Glutamatergic neuron (in vitro differentiated cells): ENCODE data around the gene OTUD1. TPM values are rescaled to one million over a fixed set of nuclear protein-coding genes. Genes with fewer than 3 reads are reported as not detected.

Source experiments
- DNase-seq: peaks from one replicate; pipeline ENCODE4 v3.0.0; 2022
- H3K27ac Mint-ChIP-seq: one replicate; pipeline ENCODE4 v1.8.0; 2020; ENCODE audit warnings: mild to moderate bottlenecking, mixed read lengths, inconsistent platforms; ENCODE audit not compliant: unreplicated experiment
- H3K27me3 Mint-ChIP-seq: one replicate; pipeline ENCODE4 v1.8.0; 2020; ENCODE audit warnings: mild to moderate bottlenecking, moderate library complexity, mixed read lengths, inconsistent platforms; ENCODE audit not compliant: unreplicated experiment
- H3K36me3 Mint-ChIP-seq: one replicate; pipeline ENCODE4 v1.8.0; 2020; ENCODE audit warnings: mild to moderate bottlenecking, mixed read lengths, inconsistent platforms; ENCODE audit not compliant: unreplicated experiment
- H3K4me1 Mint-ChIP-seq: one replicate; pipeline ENCODE4 v1.8.0; 2020; ENCODE audit warnings: mild to moderate bottlenecking, low read depth, mixed read lengths, inconsistent platforms; ENCODE audit not compliant: unreplicated experiment
- H3K4me3 Mint-ChIP-seq: one replicate; pipeline ENCODE4 v1.8.0; 2020; ENCODE audit warnings: mild to moderate bottlenecking, mixed read lengths, inconsistent platforms; ENCODE audit not compliant: unreplicated experiment
- H3K9me3 Mint-ChIP-seq: one replicate; pipeline ENCODE4 v1.8.0; 2020; ENCODE audit warnings: mild to moderate bottlenecking, moderate library complexity, mixed read lengths, inconsistent platforms; ENCODE audit not compliant: unreplicated experiment
- CTCF ChIP-seq: fragments of 200-600 bp; sonication (generic); IDR thresholded peaks from one replicate; pipeline ENCODE4 v1.5.0; 2021; ENCODE audit not compliant: partially characterized antibody, unreplicated experiment
- total RNA-seq: library from RNA; stranded (reverse); fragmentation: NEBNext Ultra II Directional; extraction: Animal tissue kit (Norgen Biotek cat#: 25700); gene quantifications from one replicate; pipeline ENCODE4 v1.2.1, GENCODE V29; 2021; ENCODE audit not compliant: unreplicated experiment

OTUD1 gene
- total RNA-seq, 1 donor from 2014 or later: 1.8 TPM

- Mint-ChIP-seq H3K27ac (no peak overlapping the region), H3K9me3 (no peaks in the 10 kb centered on the region), H3K36me3 (no peaks in the 10 kb centered on the region), H3K27me3 (no peaks in the 10 kb centered on the region), H3K4me1 (peaks cover 3% of the 10 kb centered on the region), H3K4me3 (no peak overlapping the region)
- no peak for DNase-seq
- TF ChIP-seq CTCF: no peak
Observed at GRCh38 chr10:23459308-23459939, 20.5 kb downstream of the OTUD1 start.

- Mint-ChIP-seq H3K4me1 (peaks cover 3% of the 10 kb centered on the region), H3K36me3 (no peaks in the 10 kb centered on the region), H3K4me3 (no peak overlapping the region), H3K27me3 (no peaks in the 10 kb centered on the region), H3K27ac (no peak overlapping the region), H3K9me3 (no peaks in the 10 kb centered on the region)
- no peak for TF ChIP-seq CTCF
- DNase-seq: no peak
Observed at GRCh38 chr10:23461557-23461956, 22.7 kb downstream of the OTUD1 start.

- Mint-ChIP-seq H3K36me3 (no peaks in the 10 kb centered on the region), H3K27me3 (peaks cover 2% of the 10 kb centered on the region), H3K9me3 (peaks cover 2% of the 10 kb centered on the region), H3K4me3 (no peak overlapping the region), H3K27ac (no peak overlapping the region), H3K4me1 (no peaks in the 10 kb centered on the region)
- no peak for DNase-seq
- TF ChIP-seq CTCF: no peak
Observed at GRCh38 chr10:23467012-23467411, 28.1 kb downstream of the OTUD1 start.

GRCh38 chr10:23467548-23467947 lies 28.7 kb downstream of the OTUD1 start:
- Mint-ChIP-seq H3K36me3 (no peaks in the 10 kb centered on the region), H3K27ac (no peak overlapping the region), H3K4me3 (no peak overlapping the region), H3K9me3 (peaks cover 2% of the 10 kb centered on the region), H3K27me3 (peaks cover 2% of the 10 kb centered on the region), H3K4me1 (no peaks in the 10 kb centered on the region)
- TF ChIP-seq CTCF: no peak
- DNase-seq: no peak

- no peaks in the 10 kb centered on the region for H3K4me1 Mint-ChIP-seq
- peaks cover 2% of the 10 kb centered on the region for H3K27me3 Mint-ChIP-seq
- TF ChIP-seq CTCF: no peak
- no peaks in the 10 kb centered on the region for H3K36me3 Mint-ChIP-seq
- no peak overlapping the region for H3K27ac Mint-ChIP-seq
- H3K9me3 Mint-ChIP-seq: peaks cover 2% of the 10 kb centered on the region
- DNase-seq: no peak
- H3K4me3 Mint-ChIP-seq: no peak overlapping the region
Observed at GRCh38 chr10:23469596-23470237, 30.8 kb downstream of the OTUD1 start.
